AG09309 (cell line): ENCODE measurements around the gene FBXW7.

Experiments used
- DNase-seq: peaks from one replicate; pipeline ENCODE4 v3.0.0-alpha.2; 2010; ENCODE audit warnings: low read depth
- H3K4me3 ChIP-seq: 2 replicates; pipeline ENCODE4 v1.5.1; 2011; ENCODE audit warnings: mild to moderate bottlenecking, low read depth, low read length, moderate library complexity; ENCODE audit not compliant: control insufficient read depth
- CTCF ChIP-seq: IDR thresholded peaks from 2 replicates; pipeline ENCODE4 v1.5.1; 2011; ENCODE audit warnings: mild to moderate bottlenecking, low read depth, low read length, inconsistent platforms; ENCODE audit not compliant: insufficient read depth, control insufficient read depth; ENCODE audit errors: missing control alignments

FBXW7 gene

GRCh38 chr4:152431784-152432183 lies 104.1 kb downstream of the FBXW7 start:
- no peak for TF ChIP-seq CTCF
- DNase-seq, result no peak
- H3K4me3 ChIP-seq, result no peak overlapping the region

GRCh38 chr4:152431291-152431690 lies 104.6 kb downstream of the FBXW7 start:
- no peak for TF ChIP-seq CTCF
- H3K4me3 ChIP-seq, result no peak overlapping the region
- no peak for DNase-seq

GRCh38 chr4:152430507-152430906 lies 105.4 kb downstream of the FBXW7 start:
- H3K4me3 ChIP-seq, result no peak overlapping the region
- no peak for DNase-seq
- TF ChIP-seq CTCF, result no peak

GRCh38 chr4:152427981-152428380 lies 107.9 kb downstream of the FBXW7 start:
- DNase-seq, result no peak
- no peak overlapping the region for H3K4me3 ChIP-seq
- no peak for TF ChIP-seq CTCF

DNA sequence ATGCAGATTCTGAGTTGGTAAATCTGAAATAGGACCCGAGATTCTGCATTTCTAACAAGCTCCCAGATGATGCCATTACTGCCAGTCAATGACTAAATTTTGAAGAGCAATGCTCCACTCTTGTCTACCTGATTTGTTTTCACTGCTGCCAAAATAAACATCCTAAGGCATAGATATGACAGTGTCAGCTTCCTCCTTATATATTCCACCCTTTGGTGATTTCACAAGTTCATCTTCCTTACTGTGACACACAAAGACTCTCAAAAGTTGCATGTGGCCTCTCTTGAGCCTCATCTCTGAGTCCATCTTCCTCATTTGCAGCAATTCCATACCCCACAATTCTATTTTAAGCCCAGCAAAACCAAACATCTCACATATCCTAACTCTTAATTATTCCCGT lies 110.9 kb downstream of the FBXW7 start:
- H3K4me3 ChIP-seq, result no peak overlapping the region
- TF ChIP-seq CTCF, result no peak
- DNase-seq, result no peak

DNA sequence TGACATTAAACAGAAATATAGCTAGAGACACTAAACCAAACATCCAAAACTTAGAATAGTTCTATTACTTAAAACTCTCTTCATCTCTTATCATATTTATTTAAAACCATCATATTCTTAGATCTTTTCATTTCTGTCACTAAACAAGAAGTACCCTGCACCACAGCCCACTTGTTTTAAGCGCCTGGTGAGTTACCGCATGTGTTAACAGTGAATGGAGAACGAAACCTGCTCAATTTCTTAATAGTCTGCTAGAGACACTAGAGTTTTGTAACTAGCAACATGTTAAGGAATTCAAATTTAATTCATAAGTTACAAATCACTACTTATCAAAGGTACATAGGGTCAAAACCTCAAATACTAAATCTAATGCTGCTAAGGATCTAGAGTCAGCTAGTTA lies 111.5 kb downstream of the FBXW7 start:
- no peak for TF ChIP-seq CTCF
- no peak for DNase-seq
- H3K4me3 ChIP-seq, result no peak overlapping the region

- no peak for DNase-seq
- H3K4me3 ChIP-seq, result no peak overlapping the region
- no peak for TF ChIP-seq CTCF
These were observed 113.0 kb downstream of the FBXW7 start for GRCh38 chr4:152422817-152423320.
